ENCODE data around the gene MTCP1. TPM values are rescaled to one million over a fixed set of nuclear protein-coding genes. Genes with fewer than 3 reads are reported as not detected.
A peak's percentile ranks its signal among the peaks of the same experiment; 100 is the strongest.

Gene MTCP1
- total and polyA plus RNA-seq, 9 of the 15 experiments (the other 6 are each of a cell fraction or from before 2014, with no cell fraction given) = 12.7 to 28.0 (median 22.9) TPM

DNA sequence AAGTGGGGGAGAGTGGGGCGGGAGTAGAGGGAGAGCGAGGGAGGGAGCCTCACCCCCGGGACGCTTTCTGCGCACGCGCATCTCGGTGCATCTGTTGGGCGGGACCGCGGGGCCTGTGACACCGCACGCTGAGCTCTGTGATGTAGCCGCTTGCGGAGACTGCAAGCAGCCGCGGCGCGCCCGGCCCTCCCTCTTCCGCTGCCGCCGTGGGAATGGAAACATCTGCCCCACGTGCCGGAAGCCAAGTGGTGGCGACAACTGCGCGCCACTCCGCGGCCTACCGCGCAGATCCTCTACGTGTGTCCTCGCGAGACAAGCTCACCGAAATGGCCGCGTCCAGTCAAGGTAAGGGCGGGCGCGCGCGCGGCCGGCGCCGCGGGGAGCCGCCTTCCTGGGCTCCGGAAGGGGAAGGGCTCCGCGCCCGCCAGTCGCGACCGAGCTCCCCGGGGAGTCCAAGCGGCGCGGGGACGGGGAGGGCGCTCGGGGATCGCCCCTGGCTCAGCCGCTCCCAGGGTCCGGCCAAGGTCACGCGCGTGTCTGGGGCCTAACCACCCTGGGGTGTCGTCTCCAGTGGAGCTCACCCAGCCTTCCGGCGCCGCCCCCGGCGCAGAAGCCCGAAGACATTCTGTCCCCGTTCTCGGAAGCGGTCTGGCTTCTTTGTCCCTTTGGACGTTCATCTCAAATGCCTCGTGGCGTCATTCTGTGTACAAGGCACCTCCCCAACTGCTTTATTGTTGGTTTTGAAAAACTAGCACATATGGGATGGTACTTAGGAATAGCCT is 44.0 kb downstream of the MTCP1 start, which contains the start of gene FUNDC2:
Gene FUNDC2, plus strand, starts transcription at position 118 of the 782 bp plus-strand sequence. Its CDS starts 95 bp downstream, at position 213.
- Histone ChIP-seq H2AFZ (ENCODE audit: low read depth, low read length) (peak within 1 kb of the TSS; percentile 84), H3K4me1 (replicated peaks in 1 of 2; ENCODE audit: control insufficient read depth in 2 of 2, insufficient read depth in 2 of 2, low read length in 2 of 2) (peaks cover 14 to 29% of the 10 kb centered on the region in 2 experiments), H3K36me3 (ENCODE audit: control insufficient read depth, insufficient read depth, low read length) (no peaks in the 10 kb centered on the region), H3K27ac (ENCODE audit: extremely low read depth, low read depth, low read length) (peak within 1 kb of the TSS; percentile 95), H3K4me3 (peak within 1 kb of the TSS; percentile 51), H3K9me3 (replicated peaks; ENCODE audit: control insufficient read depth, insufficient read depth, low read depth, low read length) (no peaks in the 10 kb centered on the region), H3K9me1 (ENCODE audit: control insufficient read depth, insufficient read depth, low read length) (no peaks in the 10 kb centered on the region), H4K20me1 (replicated peaks; ENCODE audit: control insufficient read depth, insufficient read depth, low read length) (no peaks in the 10 kb centered on the region), H3K4me2 (ENCODE audit: insufficient read depth, low read length) (peak within 1 kb of the TSS; percentile 82), H3K79me2 (ENCODE audit: control insufficient read depth, insufficient read depth, low read length) (peaks cover 49% of the 10 kb centered on the region), H3K27me3 (ENCODE audit: control insufficient read depth in 2 of 2, insufficient read depth in 2 of 2, low read length in 2 of 2) (no peaks in the 10 kb centered on the region), H3K9ac (ENCODE audit: insufficient read depth in 1 of 2, low read depth in 2 of 2, low read length in 2 of 2) (peak within 1 kb of the TSS; percentile 93 to 97)
- 3% methylated on average over 36 of the region's 82 CpGs for WGBS (ENCODE audit: insufficient coverage, low coverage, missing lambda C conversion rate)
- peak; percentile 91 to 97 (median 94) for DNase-seq (ENCODE audit: extremely low read depth in 1 of 4, low spot score in 3 of 4)
- peak; percentile 85 for FAIRE-seq
- no TSS peak for BruUV-seq (replicated peaks)
- in situ Hi-C loops (cut with MboI) (no loop called here), intact Hi-C loops (cut with micrococcal nuclease) (loop anchor here (2.0 kb wide), 1 partner anchor 40 kb away; no protein-coding TSS in a partner anchor)
- ChIA-PET POLR2A (interaction anchor here (0.5 to 1.4 kb wide), 10 partner anchors 9 to 678 kb away, joined by 3 to 6 read pairs (median 3); no protein-coding TSS in a partner anchor), CTCF (ENCODE audit: low intra/inter-chr PET ratio) (interaction anchor here (0.6 kb wide), 1 partner anchor 43 kb away, joined by 3 read pairs; no protein-coding TSS in a partner anchor)
- ATAC-seq = peak; percentile 87
- TF ChIP-seq, protein P1, sequence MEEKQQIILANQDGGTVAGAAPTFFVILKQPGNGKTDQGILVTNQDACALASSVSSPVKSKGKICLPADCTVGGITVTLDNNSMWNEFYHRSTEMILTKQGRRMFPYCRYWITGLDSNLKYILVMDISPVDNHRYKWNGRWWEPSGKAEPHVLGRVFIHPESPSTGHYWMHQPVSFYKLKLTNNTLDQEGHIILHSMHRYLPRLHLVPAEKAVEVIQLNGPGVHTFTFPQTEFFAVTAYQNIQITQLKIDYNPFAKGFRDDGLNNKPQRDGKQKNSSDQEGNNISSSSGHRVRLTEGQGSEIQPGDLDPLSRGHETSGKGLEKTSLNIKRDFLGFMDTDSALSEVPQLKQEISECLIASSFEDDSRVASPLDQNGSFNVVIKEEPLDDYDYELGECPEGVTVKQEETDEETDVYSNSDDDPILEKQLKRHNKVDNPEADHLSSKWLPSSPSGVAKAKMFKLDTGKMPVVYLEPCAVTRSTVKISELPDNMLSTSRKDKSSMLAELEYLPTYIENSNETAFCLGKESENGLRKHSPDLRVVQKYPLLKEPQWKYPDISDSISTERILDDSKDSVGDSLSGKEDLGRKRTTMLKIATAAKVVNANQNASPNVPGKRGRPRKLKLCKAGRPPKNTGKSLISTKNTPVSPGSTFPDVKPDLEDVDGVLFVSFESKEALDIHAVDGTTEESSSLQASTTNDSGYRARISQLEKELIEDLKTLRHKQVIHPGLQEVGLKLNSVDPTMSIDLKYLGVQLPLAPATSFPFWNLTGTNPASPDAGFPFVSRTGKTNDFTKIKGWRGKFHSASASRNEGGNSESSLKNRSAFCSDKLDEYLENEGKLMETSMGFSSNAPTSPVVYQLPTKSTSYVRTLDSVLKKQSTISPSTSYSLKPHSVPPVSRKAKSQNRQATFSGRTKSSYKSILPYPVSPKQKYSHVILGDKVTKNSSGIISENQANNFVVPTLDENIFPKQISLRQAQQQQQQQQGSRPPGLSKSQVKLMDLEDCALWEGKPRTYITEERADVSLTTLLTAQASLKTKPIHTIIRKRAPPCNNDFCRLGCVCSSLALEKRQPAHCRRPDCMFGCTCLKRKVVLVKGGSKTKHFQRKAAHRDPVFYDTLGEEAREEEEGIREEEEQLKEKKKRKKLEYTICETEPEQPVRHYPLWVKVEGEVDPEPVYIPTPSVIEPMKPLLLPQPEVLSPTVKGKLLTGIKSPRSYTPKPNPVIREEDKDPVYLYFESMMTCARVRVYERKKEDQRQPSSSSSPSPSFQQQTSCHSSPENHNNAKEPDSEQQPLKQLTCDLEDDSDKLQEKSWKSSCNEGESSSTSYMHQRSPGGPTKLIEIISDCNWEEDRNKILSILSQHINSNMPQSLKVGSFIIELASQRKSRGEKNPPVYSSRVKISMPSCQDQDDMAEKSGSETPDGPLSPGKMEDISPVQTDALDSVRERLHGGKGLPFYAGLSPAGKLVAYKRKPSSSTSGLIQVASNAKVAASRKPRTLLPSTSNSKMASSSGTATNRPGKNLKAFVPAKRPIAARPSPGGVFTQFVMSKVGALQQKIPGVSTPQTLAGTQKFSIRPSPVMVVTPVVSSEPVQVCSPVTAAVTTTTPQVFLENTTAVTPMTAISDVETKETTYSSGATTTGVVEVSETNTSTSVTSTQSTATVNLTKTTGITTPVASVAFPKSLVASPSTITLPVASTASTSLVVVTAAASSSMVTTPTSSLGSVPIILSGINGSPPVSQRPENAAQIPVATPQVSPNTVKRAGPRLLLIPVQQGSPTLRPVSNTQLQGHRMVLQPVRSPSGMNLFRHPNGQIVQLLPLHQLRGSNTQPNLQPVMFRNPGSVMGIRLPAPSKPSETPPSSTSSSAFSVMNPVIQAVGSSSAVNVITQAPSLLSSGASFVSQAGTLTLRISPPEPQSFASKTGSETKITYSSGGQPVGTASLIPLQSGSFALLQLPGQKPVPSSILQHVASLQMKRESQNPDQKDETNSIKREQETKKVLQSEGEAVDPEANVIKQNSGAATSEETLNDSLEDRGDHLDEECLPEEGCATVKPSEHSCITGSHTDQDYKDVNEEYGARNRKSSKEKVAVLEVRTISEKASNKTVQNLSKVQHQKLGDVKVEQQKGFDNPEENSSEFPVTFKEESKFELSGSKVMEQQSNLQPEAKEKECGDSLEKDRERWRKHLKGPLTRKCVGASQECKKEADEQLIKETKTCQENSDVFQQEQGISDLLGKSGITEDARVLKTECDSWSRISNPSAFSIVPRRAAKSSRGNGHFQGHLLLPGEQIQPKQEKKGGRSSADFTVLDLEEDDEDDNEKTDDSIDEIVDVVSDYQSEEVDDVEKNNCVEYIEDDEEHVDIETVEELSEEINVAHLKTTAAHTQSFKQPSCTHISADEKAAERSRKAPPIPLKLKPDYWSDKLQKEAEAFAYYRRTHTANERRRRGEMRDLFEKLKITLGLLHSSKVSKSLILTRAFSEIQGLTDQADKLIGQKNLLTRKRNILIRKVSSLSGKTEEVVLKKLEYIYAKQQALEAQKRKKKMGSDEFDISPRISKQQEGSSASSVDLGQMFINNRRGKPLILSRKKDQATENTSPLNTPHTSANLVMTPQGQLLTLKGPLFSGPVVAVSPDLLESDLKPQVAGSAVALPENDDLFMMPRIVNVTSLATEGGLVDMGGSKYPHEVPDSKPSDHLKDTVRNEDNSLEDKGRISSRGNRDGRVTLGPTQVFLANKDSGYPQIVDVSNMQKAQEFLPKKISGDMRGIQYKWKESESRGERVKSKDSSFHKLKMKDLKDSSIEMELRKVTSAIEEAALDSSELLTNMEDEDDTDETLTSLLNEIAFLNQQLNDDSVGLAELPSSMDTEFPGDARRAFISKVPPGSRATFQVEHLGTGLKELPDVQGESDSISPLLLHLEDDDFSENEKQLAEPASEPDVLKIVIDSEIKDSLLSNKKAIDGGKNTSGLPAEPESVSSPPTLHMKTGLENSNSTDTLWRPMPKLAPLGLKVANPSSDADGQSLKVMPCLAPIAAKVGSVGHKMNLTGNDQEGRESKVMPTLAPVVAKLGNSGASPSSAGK (IDR thresholded peaks at IDR 0.05) = peak; percentile 83
- TF ChIP-seq, protein P2, sequence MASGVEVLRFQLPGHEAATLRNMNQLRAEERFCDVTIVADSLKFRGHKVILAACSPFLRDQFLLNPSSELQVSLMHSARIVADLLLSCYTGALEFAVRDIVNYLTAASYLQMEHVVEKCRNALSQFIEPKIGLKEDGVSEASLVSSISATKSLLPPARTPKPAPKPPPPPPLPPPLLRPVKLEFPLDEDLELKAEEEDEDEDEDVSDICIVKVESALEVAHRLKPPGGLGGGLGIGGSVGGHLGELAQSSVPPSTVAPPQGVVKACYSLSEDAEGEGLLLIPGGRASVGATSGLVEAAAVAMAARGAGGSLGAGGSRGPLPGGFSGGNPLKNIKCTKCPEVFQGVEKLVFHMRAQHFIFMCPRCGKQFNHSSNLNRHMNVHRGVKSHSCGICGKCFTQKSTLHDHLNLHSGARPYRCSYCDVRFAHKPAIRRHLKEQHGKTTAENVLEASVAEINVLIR (CRISPR knock-in tag; IDR thresholded peaks at IDR 0.05) = peak; percentile 77
- TF ChIP-seq DDX20 (tag; IDR thresholded peaks at IDR 0.05; ENCODE audit: low read depth) (no peak), U2AF1 (optimal IDR thresholded peaks at IDR 0.05; ENCODE audit: low read depth, low read length) (peak; percentile 22), ETV1 (tag; conservative IDR thresholded peaks at IDR 0.05; ENCODE audit: low read depth) (peak; percentile 82; the same call in 1 of the 2 replicates)
- TF ChIP-seq, protein P3, sequence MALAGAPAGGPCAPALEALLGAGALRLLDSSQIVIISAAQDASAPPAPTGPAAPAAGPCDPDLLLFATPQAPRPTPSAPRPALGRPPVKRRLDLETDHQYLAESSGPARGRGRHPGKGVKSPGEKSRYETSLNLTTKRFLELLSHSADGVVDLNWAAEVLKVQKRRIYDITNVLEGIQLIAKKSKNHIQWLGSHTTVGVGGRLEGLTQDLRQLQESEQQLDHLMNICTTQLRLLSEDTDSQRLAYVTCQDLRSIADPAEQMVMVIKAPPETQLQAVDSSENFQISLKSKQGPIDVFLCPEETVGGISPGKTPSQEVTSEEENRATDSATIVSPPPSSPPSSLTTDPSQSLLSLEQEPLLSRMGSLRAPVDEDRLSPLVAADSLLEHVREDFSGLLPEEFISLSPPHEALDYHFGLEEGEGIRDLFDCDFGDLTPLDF (CRISPR knock-in tag; IDR thresholded peaks at IDR 0.05) = peak; percentile 81; the same call in 1 of the 2 replicates
